HG03066 (cell line): ENCODE results near the gene SELENOF.
"Not testable (repeated sequence)": the region's sequence is repeated elsewhere in the genome, so short reads cannot be mapped to it uniquely, and the experiment has no call there.

Experiments
- ATAC-seq: cut with Tn5 transposase; IDR thresholded peaks from one replicate; pipeline ENCODE4 v1.9.1; 2021; ENCODE audit warnings: low read depth; ENCODE audit not compliant: unreplicated experiment

The SELENOF gene

GRCh38 chr1:86821956-86822355 lies 92.0 kb downstream of the SELENOF start:
- no peak for ATAC-seq

DNA sequence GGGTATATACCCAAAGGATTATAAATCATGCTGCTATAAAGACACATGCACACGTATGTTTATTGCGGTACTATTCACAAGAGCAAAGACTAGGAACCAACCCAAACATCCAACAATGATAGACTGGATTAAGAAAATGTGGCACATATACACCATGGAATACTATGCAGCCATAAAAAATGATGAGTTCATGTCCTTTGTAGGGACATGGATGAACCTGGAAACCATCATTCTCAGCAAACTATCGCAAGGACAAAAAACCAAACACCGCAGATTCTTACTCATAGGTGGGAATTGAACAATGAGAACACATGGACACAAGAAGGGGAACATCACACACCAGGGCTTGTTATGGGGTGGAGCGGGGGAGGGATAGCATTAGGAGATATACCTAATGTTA lies 94.0 kb downstream of the SELENOF start:
- not testable (repeated sequence) for ATAC-seq

DNA sequence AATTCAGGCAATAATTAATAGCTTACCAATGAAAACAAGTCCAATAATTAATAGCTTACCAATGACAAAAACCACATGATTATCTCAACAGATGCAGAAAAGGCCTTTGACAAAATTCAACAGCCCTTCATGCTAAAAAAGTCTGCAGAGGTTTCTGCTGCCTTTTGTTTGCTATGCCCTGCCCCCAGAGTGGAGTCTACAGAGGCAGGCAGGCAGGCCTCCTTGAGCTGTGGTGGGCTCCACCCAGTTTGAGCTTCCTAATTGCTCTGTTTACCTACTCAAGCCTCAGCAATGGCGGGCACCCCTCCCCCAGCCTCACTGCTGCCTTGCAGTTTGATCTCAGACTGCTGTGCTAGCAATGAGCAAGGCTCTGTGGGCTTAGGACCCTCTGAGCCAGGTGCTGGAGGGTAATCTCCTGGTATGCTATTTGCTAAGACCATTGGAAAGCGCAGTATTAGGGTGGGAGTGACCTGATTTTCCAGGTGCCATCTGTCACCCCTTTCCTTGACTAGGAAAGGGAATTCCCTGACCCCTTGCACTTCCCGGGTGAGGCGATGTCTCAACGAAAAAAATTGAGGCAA lies 96.6 kb downstream of the SELENOF start:
- not testable (repeated sequence) for ATAC-seq

- ATAC-seq, result not testable (repeated sequence)
Observed at GRCh38 chr1:86814118-86814517, 99.8 kb downstream of the SELENOF start.
